ENCODE results near the gene LRBA.

DNA sequence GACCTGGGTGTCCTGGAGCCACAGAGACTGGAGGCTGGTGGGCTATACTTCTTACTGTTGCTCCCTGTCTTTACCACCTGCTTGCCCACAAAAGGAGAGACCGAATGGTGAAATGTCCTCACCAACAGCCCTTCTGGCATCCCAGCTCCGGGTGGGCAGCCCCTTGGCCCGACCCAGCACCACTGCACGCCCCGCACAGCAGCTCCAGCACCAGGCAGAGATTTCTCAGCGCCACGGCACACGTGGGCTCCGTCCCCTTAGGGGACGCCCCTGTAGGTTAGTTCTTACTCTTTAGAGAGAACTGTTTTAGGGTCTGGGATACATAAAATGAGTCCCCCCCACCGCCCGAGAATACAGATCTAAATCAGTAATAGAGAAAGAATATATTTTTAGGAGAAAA is 591.6 kb downstream of the LRBA start:
- TF ChIP-seq EP300 (IDR thresholded peaks at IDR 0.05; ENCODE audit: low read length) (no peak), NR2F6 (CRISPR knock-in tag; IDR thresholded peaks at IDR 0.05) (no peak), ZNF561 (CRISPR knock-in tag; conservative IDR thresholded peaks at IDR 0.05) (no peak), EZH2 (IDR thresholded peaks at IDR 0.05; ENCODE audit: borderline replicate concordance, low read depth, low read length) (no peak), ZNF274 (IDR thresholded peaks at IDR 0.05; ENCODE audit: borderline replicate concordance, low read depth, low read length) (no peak), BRCA1 (IDR thresholded peaks at IDR 0.05) (no peak), BRCA1 (CRISPR knock-in tag; IDR thresholded peaks at IDR 0.05) (no peak), POLR2AphosphoS5 (IDR thresholded peaks at IDR 0.05; ENCODE audit: control insufficient read depth, insufficient read depth, low read depth, low read length) (no peak)
- TF ChIP-seq, protein P1, sequence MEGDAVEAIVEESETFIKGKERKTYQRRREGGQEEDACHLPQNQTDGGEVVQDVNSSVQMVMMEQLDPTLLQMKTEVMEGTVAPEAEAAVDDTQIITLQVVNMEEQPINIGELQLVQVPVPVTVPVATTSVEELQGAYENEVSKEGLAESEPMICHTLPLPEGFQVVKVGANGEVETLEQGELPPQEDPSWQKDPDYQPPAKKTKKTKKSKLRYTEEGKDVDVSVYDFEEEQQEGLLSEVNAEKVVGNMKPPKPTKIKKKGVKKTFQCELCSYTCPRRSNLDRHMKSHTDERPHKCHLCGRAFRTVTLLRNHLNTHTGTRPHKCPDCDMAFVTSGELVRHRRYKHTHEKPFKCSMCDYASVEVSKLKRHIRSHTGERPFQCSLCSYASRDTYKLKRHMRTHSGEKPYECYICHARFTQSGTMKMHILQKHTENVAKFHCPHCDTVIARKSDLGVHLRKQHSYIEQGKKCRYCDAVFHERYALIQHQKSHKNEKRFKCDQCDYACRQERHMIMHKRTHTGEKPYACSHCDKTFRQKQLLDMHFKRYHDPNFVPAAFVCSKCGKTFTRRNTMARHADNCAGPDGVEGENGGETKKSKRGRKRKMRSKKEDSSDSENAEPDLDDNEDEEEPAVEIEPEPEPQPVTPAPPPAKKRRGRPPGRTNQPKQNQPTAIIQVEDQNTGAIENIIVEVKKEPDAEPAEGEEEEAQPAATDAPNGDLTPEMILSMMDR (IDR thresholded peaks at IDR 0.05 in 2 of 3, conservative IDR thresholded peaks at IDR 0.05 in 1 of 3; ENCODE audit: insufficient read depth in 2 of 3, low read depth in 1 of 3, low read length in 3 of 3): no peak
- TF ChIP-seq, protein P2, sequence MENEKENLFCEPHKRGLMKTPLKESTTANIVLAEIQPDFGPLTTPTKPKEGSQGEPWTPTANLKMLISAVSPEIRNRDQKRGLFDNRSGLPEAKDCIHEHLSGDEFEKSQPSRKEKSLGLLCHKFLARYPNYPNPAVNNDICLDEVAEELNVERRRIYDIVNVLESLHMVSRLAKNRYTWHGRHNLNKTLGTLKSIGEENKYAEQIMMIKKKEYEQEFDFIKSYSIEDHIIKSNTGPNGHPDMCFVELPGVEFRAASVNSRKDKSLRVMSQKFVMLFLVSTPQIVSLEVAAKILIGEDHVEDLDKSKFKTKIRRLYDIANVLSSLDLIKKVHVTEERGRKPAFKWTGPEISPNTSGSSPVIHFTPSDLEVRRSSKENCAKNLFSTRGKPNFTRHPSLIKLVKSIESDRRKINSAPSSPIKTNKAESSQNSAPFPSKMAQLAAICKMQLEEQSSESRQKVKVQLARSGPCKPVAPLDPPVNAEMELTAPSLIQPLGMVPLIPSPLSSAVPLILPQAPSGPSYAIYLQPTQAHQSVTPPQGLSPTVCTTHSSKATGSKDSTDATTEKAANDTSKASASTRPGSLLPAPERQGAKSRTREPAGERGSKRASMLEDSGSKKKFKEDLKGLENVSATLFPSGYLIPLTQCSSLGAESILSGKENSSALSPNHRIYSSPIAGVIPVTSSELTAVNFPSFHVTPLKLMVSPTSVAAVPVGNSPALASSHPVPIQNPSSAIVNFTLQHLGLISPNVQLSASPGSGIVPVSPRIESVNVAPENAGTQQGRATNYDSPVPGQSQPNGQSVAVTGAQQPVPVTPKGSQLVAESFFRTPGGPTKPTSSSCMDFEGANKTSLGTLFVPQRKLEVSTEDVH (IDR thresholded peaks at IDR 0.05; ENCODE audit: low read depth, partially characterized antibody): no peak
- TF ChIP-seq, protein P3, sequence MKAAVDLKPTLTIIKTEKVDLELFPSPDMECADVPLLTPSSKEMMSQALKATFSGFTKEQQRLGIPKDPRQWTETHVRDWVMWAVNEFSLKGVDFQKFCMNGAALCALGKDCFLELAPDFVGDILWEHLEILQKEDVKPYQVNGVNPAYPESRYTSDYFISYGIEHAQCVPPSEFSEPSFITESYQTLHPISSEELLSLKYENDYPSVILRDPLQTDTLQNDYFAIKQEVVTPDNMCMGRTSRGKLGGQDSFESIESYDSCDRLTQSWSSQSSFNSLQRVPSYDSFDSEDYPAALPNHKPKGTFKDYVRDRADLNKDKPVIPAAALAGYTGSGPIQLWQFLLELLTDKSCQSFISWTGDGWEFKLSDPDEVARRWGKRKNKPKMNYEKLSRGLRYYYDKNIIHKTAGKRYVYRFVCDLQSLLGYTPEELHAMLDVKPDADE (conservative IDR thresholded peaks at IDR 0.05; ENCODE audit: control insufficient read depth, low read depth, low read length): no peak
- TF ChIP-seq, protein P4, sequence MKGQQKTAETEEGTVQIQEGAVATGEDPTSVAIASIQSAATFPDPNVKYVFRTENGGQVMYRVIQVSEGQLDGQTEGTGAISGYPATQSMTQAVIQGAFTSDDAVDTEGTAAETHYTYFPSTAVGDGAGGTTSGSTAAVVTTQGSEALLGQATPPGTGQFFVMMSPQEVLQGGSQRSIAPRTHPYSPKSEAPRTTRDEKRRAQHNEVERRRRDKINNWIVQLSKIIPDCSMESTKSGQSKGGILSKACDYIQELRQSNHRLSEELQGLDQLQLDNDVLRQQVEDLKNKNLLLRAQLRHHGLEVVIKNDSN (CRISPR knock-in tag; IDR thresholded peaks at IDR 0.05): no peak

Measured in K562 (cell line).